IPS-11a (cell line): ENCODE measurements around the gene NFIA.

ENCODE experiments used
- H3K4me3 ChIP-seq: one replicate; pipeline ENCODE4 v1.5.1; 2013; ENCODE audit warnings: low read depth, low read length, control low read depth

NFIA gene

GRCh38 chr1:61322769-61323168 lies 240.4 kb downstream of the NFIA start:
- H3K4me3 ChIP-seq: no peak overlapping the region

GRCh38 chr1:61323681-61324328 lies 241.4 kb downstream of the NFIA start:
- no peak overlapping the region for H3K4me3 ChIP-seq

GRCh38 chr1:61326713-61327112 lies 244.4 kb downstream of the NFIA start:
- no peak overlapping the region for H3K4me3 ChIP-seq

GRCh38 chr1:61327436-61327835 lies 245.1 kb downstream of the NFIA start:
- no peak overlapping the region for H3K4me3 ChIP-seq

GRCh38 chr1:61329556-61329955 lies 247.2 kb downstream of the NFIA start:
- no peak overlapping the region for H3K4me3 ChIP-seq

GRCh38 chr1:61330018-61330417 lies 247.7 kb downstream of the NFIA start:
- H3K4me3 ChIP-seq: no peak overlapping the region

- no peak overlapping the region for H3K4me3 ChIP-seq
Measured at GRCh38 chr1:61330571-61330970, 248.2 kb downstream of the NFIA start.

- no peak overlapping the region for H3K4me3 ChIP-seq
Measured at GRCh38 chr1:61332196-61332753, 249.9 kb downstream of the NFIA start.

- no peak overlapping the region for H3K4me3 ChIP-seq
Measured at GRCh38 chr1:61332796-61333195, 250.4 kb downstream of the NFIA start.

- no peak overlapping the region for H3K4me3 ChIP-seq
Measured at GRCh38 chr1:61334718-61335589, 252.6 kb downstream of the NFIA start.

GRCh38 chr1:61337037-61337436 lies 254.7 kb downstream of the NFIA start:
- no peak overlapping the region for H3K4me3 ChIP-seq

GRCh38 chr1:61337441-61337951 lies 255.1 kb downstream of the NFIA start:
- no peak overlapping the region for H3K4me3 ChIP-seq

- H3K4me3 ChIP-seq: no peak overlapping the region
Measured at GRCh38 chr1:61337981-61338848, 255.9 kb downstream of the NFIA start.

- no peak overlapping the region for H3K4me3 ChIP-seq
Measured at GRCh38 chr1:61338899-61339298, 256.5 kb downstream of the NFIA start.

GRCh38 chr1:61341426-61341825 lies 259.1 kb downstream of the NFIA start:
- no peak overlapping the region for H3K4me3 ChIP-seq

- no peak overlapping the region for H3K4me3 ChIP-seq
Measured at GRCh38 chr1:61343734-61344420, 261.5 kb downstream of the NFIA start.

- H3K4me3 ChIP-seq: no peak overlapping the region
Measured at GRCh38 chr1:61344696-61345095, 262.3 kb downstream of the NFIA start.

- no peak overlapping the region for H3K4me3 ChIP-seq
Measured at GRCh38 chr1:61348025-61348665, 265.8 kb downstream of the NFIA start.

GRCh38 chr1:61352845-61353435 lies 270.6 kb downstream of the NFIA start:
- no peak overlapping the region for H3K4me3 ChIP-seq
